GM18508 (cell line): ENCODE results near the gene KANK3.
A peak's percentile ranks its signal among the peaks of the same experiment; 100 is the strongest.

Experiments used
- ATAC-seq: cut with Tn5 transposase; IDR thresholded peaks from one replicate; pipeline ENCODE4 v1.9.1; 2021; ENCODE audit warnings: moderate number of reproducible peaks; ENCODE audit not compliant: insufficient read depth, unreplicated experiment

KANK3 gene

DNA sequence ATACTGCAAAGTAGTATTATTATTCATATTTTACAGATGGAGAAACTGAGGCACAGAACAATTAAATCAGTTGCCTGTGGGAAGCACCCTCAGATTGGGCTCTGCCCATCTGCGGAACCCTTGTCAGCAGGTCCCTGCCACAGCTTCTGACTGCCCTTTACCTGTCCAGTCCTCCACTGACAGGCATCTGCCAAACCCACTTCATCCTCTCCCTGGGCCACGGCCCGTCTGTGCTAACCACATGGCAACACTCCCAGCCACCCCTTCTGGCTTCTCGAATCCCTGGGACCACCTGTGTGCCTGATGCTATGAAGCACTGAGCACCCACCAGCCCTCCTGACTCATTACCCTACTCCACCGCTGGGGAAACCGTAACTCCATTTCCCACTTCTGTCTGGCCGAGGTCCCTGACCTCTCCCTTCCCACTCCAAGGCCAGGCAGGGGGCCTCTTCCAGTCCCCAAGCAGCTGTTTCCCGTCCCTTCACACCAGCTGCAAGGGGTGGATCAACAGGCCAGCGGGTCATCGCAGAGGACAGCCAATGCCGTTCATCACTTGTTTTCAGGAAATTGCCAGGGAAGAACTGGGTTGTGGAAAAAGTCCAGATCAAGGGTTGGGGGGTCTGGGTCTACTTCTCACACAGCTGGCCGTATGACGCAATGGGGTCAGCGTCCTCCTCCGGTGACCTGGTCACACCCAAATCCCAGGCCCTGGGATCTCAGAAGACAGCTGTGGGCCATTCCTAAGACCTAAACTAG lies 2.5 kb downstream of the KANK3 start:
- no peak for ATAC-seq

GRCh38 chr19:8338835-8339234 lies 4.2 kb downstream of the KANK3 start:
- no peak for ATAC-seq

- ATAC-seq = no peak
Observed at GRCh38 chr19:8337728-8338127, 5.3 kb downstream of the KANK3 start.

DNA sequence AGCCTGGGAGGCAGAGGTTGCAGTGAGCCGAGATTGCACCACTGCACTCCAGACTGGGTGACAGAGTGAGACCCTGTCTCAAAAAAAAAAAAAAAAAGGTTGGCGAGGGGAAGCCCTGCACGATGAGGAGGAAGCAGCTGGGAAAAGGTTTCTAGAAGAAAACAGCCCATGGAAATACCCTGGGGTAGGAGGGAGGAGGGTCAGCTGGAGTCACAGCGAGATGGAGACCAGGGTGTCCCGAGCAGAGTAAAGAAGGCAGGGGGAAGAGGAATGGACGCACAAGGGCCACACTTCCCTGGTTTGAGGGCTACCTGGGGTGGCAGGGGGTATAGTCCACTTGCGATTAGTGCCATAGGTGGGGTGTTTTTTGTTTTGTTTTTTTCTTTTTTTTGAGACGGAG lies 6.4 kb downstream of the KANK3 start:
- ATAC-seq = no peak

DNA sequence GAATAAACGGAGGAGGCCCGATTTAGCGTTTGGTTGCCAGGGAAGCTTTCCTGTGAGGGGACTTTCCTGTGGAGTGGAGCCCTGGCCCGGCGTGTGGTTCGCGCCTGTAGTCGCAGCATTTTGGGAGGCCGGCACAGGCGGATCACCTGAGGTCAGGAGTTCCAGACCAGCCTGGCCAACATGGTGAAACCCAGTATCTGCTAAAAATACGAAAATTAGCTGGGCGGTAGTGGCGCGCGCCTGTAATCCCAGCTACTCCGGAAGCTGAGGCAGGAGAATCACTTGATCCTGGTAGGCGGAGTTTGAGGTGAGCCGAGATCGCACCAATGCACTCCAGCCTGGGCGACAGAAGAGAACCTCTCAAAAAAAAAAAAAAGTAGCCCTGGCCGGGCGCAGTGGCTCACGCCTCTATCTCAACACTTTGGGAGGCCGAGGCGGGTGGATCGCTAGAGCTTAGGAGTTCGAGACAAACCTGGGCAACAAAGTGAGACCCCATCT lies 6.9 kb downstream of the KANK3 start:
- ATAC-seq = no peak

GRCh38 chr19:8335343-8336071 lies 7.6 kb downstream of the KANK3 start:
- no peak for ATAC-seq

DNA sequence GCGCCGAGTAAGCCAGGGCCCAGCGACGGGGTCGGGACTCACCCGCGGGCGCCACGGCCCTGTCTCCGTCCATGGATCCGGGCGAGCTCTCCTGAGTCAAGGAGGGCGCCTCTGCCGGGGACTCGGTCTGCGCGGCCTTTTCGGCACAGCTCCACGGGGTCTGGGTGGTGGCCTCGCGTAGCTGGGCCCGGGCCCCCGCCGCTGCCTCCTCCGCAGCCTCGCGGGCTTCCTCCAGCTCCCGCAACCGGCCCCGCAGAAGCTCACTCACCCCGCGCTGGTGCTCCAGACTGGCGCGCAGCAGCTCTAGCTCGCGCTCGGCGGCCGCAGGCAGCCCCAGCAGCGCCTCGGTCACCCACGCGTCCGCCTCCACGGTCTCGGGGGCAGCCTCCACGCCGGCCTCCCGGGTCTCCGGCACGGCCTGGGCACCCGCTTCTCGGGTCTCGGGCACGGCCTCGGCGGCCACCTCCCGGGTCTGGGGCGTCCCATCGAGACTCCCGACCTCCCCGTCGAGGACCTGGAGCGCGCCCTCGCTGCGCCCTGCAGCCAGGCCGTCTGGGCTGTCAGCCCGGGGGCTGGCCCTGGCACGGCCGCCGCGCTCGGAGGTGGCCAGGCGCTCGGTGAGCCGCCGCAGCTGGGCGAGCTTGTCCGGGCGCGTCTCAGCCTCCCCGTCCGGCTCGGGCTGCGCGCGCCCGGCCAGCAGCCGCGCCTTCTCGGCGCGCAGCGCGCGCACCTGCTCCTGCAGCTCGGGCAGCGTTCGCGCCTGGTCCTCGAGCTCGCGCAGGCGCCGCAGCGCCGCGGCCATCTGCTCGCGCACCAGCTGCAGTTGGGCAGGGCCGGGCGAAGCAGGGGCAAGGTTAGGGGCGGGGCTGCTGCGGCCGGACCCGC lies 8.4 kb downstream of the KANK3 start:
- ATAC-seq = no peak

DNA sequence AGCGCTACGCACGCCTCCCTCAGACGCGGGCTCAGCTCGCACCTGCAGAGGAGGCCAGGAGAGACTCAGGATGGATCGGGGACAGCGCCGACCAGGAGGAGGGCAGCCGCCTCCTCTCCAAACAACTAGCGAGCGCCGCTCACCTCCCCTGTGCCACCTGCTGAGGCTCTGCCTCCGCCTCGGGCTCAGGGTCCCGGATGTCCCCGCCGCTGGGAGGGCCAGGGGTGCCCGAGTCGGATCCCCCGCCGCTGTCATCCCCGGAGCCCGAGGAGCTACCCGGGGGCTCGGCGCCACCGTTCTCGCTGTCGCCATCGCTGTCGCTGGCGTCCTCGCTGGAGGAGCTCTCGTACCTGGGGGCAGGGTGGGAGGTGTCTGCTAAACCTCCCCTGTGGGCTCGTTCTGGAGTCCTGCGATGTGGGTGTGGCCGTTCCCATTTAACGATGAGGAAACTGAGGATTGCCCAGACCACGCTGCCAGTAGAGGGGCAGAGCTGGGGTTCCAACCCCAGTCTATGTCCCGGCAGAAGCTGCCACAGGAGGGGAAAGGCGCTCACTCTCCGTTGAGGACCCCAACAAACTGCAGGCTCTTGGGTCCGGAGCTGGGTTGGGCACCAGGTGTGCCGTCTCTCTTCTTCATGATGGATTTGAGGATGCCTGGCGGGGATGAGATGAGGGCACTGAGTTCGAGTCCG lies 9.2 kb downstream of the KANK3 start:
- no peak for ATAC-seq

DNA sequence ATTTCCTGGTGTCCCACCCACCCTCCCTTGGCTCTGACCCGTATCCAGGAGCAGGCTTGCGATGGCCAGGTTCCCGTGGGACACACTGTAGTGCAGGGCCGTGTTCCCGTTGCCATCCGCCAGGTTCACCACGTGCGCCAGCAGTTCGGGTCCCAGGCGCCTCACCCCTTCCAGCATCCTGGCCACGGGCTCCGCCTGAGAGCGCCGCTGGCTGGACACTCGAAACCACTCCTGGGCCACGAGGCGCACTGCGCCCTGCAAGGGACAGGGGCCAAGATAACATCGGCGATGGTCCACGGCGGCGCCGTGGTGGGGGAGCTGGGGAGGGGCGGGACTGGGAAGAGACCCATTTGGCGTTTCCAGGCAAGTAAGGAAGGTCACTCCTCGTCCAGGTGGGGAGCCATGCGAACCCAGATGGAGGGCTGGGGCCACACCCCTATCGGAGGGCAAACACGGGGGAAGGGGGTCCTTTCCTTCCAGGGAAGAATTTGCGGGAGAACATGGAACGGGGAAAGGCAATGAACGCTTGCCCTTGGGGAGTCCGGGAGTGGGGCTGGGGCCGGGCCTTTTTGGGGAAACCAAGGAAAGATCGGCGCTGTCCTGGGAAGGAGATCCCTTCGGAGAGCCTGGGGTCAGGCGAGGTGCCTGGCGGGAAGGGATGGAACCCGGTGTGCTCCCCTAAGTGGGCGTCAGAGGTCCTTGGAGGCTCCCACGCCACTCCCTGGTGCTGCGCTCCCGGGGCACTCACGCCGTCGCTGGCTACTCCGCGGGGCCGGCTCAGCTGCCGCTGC lies 9.9 kb downstream of the KANK3 start:
- no peak for ATAC-seq

DNA sequence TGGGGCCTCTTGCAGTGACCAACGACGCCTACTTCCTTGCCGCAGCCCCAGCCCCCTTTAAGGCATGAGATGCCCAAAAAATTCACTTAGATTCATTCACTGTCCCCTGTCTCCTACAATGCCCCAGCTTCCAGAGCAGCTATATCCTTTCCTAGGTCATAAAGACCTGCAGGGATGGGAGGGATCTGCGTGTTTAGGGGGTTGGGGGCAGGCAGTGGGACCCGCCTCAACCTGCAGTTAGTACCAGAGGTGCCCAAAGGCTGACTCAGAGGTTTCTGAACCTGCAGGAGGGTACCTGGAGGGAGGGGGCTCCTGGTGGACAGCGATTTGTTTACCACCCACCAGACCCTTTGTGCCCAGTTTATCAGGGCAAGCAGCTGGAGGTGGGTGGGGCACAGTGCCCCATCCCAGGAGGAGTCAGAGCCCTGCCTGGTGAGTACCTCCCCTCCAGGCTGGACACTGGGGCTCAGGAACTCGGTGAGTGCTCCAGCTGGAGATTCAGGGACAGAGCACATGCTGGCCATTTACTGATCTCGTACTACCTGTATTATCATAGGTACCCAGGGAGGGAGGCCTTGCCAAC lies 11.7 kb downstream of the KANK3 start:
- no peak for ATAC-seq

DNA sequence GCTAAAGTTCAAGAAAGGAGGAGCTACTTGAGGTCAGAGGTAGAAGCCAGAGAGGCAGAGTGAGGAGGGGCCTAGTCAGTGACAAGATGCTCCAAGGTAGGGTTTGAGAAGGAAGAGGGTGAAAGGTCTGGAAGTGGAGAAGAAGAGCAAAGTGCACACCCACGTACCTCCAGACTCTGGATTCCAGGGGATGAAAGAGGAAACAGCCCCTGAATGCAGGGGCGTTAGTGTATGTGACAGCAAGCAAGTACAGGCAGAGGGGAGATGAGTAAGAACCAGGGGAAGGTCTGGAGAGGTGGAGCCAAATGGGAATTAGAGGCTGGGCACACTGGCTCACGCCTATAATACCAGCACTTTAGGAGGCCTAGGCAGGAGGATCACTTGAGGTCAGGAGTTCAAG lies 13.1 kb downstream of the KANK3 start:
- ATAC-seq = no peak

GRCh38 chr19:8325454-8325853 lies 17.6 kb downstream of the KANK3 start:
- no peak for ATAC-seq

DNA sequence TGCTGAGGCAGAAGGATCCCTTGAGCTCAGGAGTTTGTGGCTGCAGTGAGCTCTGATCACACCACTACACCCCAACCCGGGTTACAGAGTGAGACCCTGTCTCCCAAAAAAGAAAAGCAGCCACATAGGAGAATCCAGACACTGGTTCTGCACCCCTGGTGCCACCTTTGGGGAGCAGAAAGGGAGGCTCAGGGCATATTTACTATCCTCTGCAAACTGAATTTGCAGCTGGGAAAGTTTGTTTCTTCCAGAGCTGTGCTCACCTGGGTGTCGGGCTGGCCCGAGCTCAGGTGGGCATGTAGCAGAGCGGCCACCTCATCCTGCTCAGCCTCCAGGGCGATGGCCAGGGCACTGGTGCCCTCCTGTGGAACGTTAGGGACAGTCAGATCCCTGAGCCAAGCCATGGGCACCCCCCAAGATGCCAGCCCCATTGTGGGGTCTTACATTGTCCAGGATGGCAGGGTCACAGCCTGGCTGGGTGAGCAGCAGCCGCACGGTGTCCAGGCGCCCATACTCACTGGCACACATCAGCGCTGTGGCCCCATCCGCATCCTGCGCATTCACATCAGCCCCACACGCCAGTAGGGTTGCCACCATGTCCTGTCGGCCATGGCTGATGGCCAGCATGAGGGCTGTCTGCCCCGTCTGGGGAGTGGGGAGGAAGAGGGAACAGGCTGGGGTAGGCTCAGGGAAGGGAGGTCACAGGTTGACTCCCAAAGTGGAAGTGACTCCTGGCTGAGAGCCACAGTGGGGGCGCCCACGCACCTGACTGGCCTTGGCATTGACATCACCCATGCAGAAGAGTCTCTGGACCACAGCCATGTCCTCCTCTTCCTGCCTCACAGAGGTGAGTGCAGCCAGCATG lies 18.6 kb downstream of the KANK3 start:
- no peak for ATAC-seq

GRCh38 chr19:8323781-8324185 lies 19.3 kb downstream of the KANK3 start:
- no peak for ATAC-seq

- no peak for ATAC-seq
Observed at GRCh38 chr19:8322638-8322997, 20.4 kb downstream of the KANK3 start.

GRCh38 chr19:8321986-8322637 lies 20.9 kb downstream of the KANK3 start:
- ATAC-seq = no peak

DNA sequence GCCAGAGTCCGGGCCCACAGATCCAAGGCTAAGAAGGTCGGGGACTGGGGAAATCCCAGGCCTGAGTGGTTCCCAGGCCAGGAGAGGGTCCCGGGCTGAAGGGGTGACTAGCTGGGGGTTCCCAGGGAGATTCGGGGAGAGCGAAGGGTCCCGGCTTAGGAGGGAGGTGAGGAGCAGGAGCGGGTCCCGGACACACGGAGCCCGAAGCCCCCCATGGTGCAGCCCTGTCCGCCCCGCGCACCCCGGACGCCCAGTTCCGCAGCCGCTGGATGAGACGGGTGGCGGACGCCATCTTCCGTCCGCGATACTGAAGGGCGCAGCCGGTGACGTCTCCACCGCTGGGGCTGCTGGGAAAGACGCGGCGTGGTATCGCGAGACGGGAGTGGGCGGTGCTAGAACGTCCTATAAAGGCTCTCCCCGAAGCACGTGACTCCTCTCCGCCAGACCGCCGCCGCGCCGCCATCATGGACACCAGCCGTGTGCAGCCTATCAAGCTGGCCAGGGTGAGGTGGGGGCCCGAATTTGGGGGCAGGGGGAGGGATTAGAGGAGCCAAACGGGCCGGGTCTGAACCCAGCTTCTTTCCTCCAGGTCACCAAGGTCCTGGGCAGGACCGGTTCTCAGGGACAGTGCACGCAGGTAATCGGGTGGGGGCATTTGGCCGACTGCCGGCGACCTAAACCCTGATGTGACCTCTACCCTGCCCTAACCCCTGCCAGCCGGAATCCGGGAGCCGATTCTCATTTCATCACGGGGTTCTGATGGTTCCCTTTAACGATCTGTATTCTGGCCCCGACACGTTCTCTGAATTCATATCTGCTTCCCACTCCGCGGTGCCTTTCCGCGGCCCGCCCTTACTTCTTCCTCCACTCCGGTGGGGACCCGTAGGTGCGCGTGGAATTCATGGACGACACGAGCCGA lies 21.7 kb downstream of the KANK3 start, which contains the start of the genes NDUFA7 and RPS28:
Gene NDUFA7, minus strand, starts transcription at position 309 of the 919 bp plus-strand sequence. Its CDS starts 17 bp downstream, at position 292.
Gene RPS28, plus strand, starts transcription at position 430 of the 919 bp plus-strand sequence. Its CDS starts 35 bp downstream, at position 465.
- ATAC-seq = peak; percentile 60
